Loucy (cell line): ENCODE measurements around the gene GRIN2A.

Experiments used
- CTCF ChIP-seq: fragments of 200-600 bp; sonication (generic); conservative IDR thresholded peaks from 2 replicates; pipeline ENCODE4 v1.5.1; 2014; ENCODE audit warnings: mild to moderate bottlenecking, antibody characterized with exemption, low read length
- EZH2phosphoT487 ChIP-seq: fragments of 200-600 bp; IDR thresholded peaks from 2 replicates; pipeline ENCODE4 v1.6.1; 2018; ENCODE audit warnings: antibody characterized with exemption, mild to moderate bottlenecking, moderate library complexity, borderline replicate concordance

- TF ChIP-seq CTCF: no peak
- TF ChIP-seq EZH2phosphoT487: no peak
These were observed 70.2 kb downstream of the GRIN2A start for GRCh38 chr16:10112021-10112420.
